ENCODE results near the gene SGPL1.

GRCh38 chr10:70906953-70907636, 91.3 kb downstream of the SGPL1 start:
- TF ChIP-seq CTCF (IDR thresholded peaks at IDR 0.05; ENCODE audit: insufficient read depth, low read length) = no peak
- TF ChIP-seq POLR2AphosphoS5 (IDR thresholded peaks at IDR 0.05; ENCODE audit: low read depth) = no peak
- TF ChIP-seq, protein P1, sequence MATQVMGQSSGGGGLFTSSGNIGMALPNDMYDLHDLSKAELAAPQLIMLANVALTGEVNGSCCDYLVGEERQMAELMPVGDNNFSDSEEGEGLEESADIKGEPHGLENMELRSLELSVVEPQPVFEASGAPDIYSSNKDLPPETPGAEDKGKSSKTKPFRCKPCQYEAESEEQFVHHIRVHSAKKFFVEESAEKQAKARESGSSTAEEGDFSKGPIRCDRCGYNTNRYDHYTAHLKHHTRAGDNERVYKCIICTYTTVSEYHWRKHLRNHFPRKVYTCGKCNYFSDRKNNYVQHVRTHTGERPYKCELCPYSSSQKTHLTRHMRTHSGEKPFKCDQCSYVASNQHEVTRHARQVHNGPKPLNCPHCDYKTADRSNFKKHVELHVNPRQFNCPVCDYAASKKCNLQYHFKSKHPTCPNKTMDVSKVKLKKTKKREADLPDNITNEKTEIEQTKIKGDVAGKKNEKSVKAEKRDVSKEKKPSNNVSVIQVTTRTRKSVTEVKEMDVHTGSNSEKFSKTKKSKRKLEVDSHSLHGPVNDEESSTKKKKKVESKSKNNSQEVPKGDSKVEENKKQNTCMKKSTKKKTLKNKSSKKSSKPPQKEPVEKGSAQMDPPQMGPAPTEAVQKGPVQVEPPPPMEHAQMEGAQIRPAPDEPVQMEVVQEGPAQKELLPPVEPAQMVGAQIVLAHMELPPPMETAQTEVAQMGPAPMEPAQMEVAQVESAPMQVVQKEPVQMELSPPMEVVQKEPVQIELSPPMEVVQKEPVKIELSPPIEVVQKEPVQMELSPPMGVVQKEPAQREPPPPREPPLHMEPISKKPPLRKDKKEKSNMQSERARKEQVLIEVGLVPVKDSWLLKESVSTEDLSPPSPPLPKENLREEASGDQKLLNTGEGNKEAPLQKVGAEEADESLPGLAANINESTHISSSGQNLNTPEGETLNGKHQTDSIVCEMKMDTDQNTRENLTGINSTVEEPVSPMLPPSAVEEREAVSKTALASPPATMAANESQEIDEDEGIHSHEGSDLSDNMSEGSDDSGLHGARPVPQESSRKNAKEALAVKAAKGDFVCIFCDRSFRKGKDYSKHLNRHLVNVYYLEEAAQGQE (IDR thresholded peaks at IDR 0.05; ENCODE audit: insufficient replicate concordance, low read depth) = no peak
- no peak for TF ChIP-seq SPI1 (IDR thresholded peaks at IDR 0.05; ENCODE audit: borderline replicate concordance, low read depth)
